HEK293T (cell line): Measurements from ENCODE around the gene ELOA.
A peak's percentile ranks its signal among the peaks of the same experiment; 100 is the strongest.

Experiments used
- CTCF ChIA-PET: fragments of 350-600 bp; formaldehyde crosslinking; extraction: SDS; loops from one replicate; lab custom pipeline; 2021; ENCODE audit warnings: antibody characterized with exemption, inconsistent platforms; lab: Yijun Ruan, JAX
- POLR2A ChIA-PET: fragments of 350-600 bp; formaldehyde crosslinking; extraction: SDS; loops from one replicate; lab custom pipeline; 2020; ENCODE audit warnings: antibody characterized with exemption, inconsistent platforms; lab: Yijun Ruan, JAX
- DNase-seq: peaks from one replicate; pipeline ENCODE4 v3.0.0; 2012; ENCODE audit warnings: mixed read lengths; ENCODE audit errors: extremely low spot score
- ARNT ChIP-seq: fragments of 450-650 bp; IDR thresholded peaks from 2 replicates; pipeline ENCODE4 v1.6.1; 2017; ENCODE audit warnings: mild to moderate bottlenecking
- BHLHE40 ChIP-seq: fragments of 450-650 bp; IDR thresholded peaks from 2 replicates; pipeline ENCODE4 v1.6.1; 2016; ENCODE audit warnings: mild to moderate bottlenecking, moderate library complexity, borderline replicate concordance
- CTBP1 ChIP-seq: fragments of 450-650 bp; IDR thresholded peaks from 2 replicates; pipeline ENCODE4 v1.6.1; 2016; ENCODE audit warnings: borderline replicate concordance
- ELF4 ChIP-seq: fragments of 450-650 bp; IDR thresholded peaks from 2 replicates; pipeline ENCODE4 v1.6.1; 2017; ENCODE audit warnings: antibody characterized with exemption
- FOXA1 ChIP-seq: fragments of 450-650 bp; IDR thresholded peaks from 2 replicates; pipeline ENCODE4 v1.6.1; 2016; ENCODE audit warnings: mild to moderate bottlenecking
- FOXK2 ChIP-seq: fragments of 450-650 bp; IDR thresholded peaks from 2 replicates; pipeline ENCODE4 v1.6.1; 2016; ENCODE audit warnings: mild to moderate bottlenecking
- FOXM1 ChIP-seq: fragments of 450-650 bp; IDR thresholded peaks from 2 replicates; pipeline ENCODE4 v1.6.1; 2017; ENCODE audit warnings: mild to moderate bottlenecking, borderline replicate concordance
- HDGF ChIP-seq: fragments of 450-650 bp; IDR thresholded peaks from 2 replicates; pipeline ENCODE4 v1.6.1; 2017; ENCODE audit warnings: antibody characterized with exemption, borderline replicate concordance
- L3MBTL2 ChIP-seq: fragments of 450-650 bp; conservative IDR thresholded peaks from 2 replicates; pipeline ENCODE4 v1.6.1; 2016; ENCODE audit warnings: mild to moderate bottlenecking
- LEF1 ChIP-seq: fragments of 450-650 bp; IDR thresholded peaks from 2 replicates; pipeline ENCODE4 v1.6.1; 2017; ENCODE audit warnings: mild to moderate bottlenecking, borderline replicate concordance
- NFRKB ChIP-seq: fragments of 450-650 bp; IDR thresholded peaks from 2 replicates; pipeline ENCODE4 v1.6.1; 2016; ENCODE audit warnings: mild to moderate bottlenecking, moderate library complexity
- SP1 ChIP-seq: fragments of 450-650 bp; IDR thresholded peaks from 2 replicates; pipeline ENCODE4 v1.6.1; 2017
- SUZ12 ChIP-seq: fragments of 450-650 bp; IDR thresholded peaks from 2 replicates; pipeline ENCODE4 v1.6.1; 2016; ENCODE audit warnings: mild to moderate bottlenecking
- TARDBP ChIP-seq: fragments of 450-650 bp; IDR thresholded peaks from 2 replicates; pipeline ENCODE4 v1.6.1; 2016
- ZNF384 ChIP-seq: fragments of 450-650 bp; IDR thresholded peaks from 2 replicates; pipeline ENCODE4 v1.6.1; 2016
- TF ChIP-seq, protein P1 (sequence below): fragments of 450-650 bp; IDR thresholded peaks from 2 replicates; pipeline ENCODE4 v1.6.1; 2016

ELOA gene

DNA sequence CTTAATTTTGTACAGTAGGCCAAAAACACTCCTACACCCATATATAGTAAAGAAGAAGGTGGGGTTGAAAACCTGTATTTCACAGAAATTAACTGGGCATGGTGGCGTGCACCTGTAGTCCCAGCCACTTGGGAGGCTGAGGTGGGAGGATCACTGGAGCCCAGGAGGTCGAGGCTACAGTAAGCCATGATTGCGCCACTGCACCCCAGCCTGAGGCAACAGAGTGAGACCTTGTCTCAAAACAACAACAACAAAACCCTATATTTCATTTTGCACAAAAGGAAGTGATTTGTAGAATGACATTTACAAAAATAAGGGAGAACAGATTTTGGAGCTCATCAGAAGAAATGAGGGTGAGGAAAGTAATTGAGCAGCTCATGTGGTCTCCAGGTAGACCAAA is 45.4 kb downstream of the ELOA start:
- ChIA-PET POLR2A (interaction anchor here (5.9 kb wide), 1 partner anchor 10 kb away, joined by 42 read pairs; the partner anchor contains the start of gene PITHD1), CTCF (interaction anchor here (0.6 kb wide), 1 partner anchor 16 kb away, joined by 3 read pairs; no protein-coding TSS in a partner anchor)
- TF ChIP-seq ARNT (no peak), HDGF (no peak), FOXM1 (no peak), CTBP1 (no peak), SUZ12 (no peak), FOXA1 (no peak), TARDBP (no peak), BHLHE40 (no peak), SP1 (no peak), LEF1 (no peak), NFRKB (no peak), ELF4 (no peak)
- TF ChIP-seq, protein P1, sequence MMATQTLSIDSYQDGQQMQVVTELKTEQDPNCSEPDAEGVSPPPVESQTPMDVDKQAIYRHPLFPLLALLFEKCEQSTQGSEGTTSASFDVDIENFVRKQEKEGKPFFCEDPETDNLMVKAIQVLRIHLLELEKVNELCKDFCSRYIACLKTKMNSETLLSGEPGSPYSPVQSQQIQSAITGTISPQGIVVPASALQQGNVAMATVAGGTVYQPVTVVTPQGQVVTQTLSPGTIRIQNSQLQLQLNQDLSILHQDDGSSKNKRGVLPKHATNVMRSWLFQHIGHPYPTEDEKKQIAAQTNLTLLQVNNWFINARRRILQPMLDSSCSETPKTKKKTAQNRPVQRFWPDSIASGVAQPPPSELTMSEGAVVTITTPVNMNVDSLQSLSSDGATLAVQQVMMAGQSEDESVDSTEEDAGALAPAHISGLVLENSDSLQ: no peak
- DNase-seq: no peak

GRCh38 chr1:23790696-23791515 is 47.6 kb downstream of the ELOA start, which contains the start of gene LYPLA2:
Gene LYPLA2, plus strand, starts transcription at chr1:23791145. Its CDS starts 1,538 bp downstream, at chr1:23792683.
- ChIA-PET CTCF (interaction anchor here (0.6 to 1.4 kb wide), 3 partner anchors 12 to 120 kb away, joined by 3 to 5 read pairs (median 3); no protein-coding TSS in a partner anchor), POLR2A (interaction anchor here (1.0 to 5.9 kb wide), 4 partner anchors 8 to 36 kb away, joined by 3 to 42 read pairs (median 4); partner anchors contain the start of gene PITHD1)
- peak; percentile 89 for DNase-seq
- TF ChIP-seq SP1 (no peak), FOXK2 (no peak), NFRKB (no peak), ELF4 (peak; percentile 92), L3MBTL2 (no peak), ZNF384 (no peak), ARNT (no peak), BHLHE40 (no peak)
- TF ChIP-seq, protein P1: peak; percentile 88

GRCh38 chr1:23791516-23792047 is 48.3 kb downstream of the ELOA start:
- DNase-seq: no peak
- ChIA-PET POLR2A (interaction anchor here (1.1 to 5.9 kb wide), 2 partner anchors 13 to 37 kb away, joined by 3 to 42 read pairs; partner anchors contain the start of gene PITHD1), CTCF (interaction anchor here (0.8 kb wide), 1 partner anchor 20 kb away, joined by 4 read pairs; no protein-coding TSS in a partner anchor)
- TF ChIP-seq HDGF (no peak), SP1 (no peak), BHLHE40 (no peak), FOXK2 (no peak), NFRKB (no peak), SUZ12 (no peak), ARNT (no peak), TARDBP (no peak), ZNF384 (no peak), FOXA1 (no peak), L3MBTL2 (no peak), FOXM1 (no peak), LEF1 (no peak), ELF4 (no peak), CTBP1 (no peak)
- TF ChIP-seq, protein P1: no peak

- ChIA-PET POLR2A (interaction anchor here (5.9 kb wide), 1 partner anchor 13 kb away, joined by 42 read pairs; the partner anchor contains the start of gene PITHD1), CTCF (interaction anchor here (0.8 to 1.4 kb wide), 2 partner anchors 20 to 21 kb away, joined by 3 to 4 read pairs; no protein-coding TSS in a partner anchor)
- no peak for DNase-seq
These were observed 49.1 kb downstream of the ELOA start for GRCh38 chr1:23792151-23792945.

More at GRCh38 chr1:23792151-23792945, 49.1 kb downstream of the ELOA start:
- TF ChIP-seq LEF1: no peak
- TF ChIP-seq BHLHE40: no peak
- no peak for TF ChIP-seq ARNT
